ENCODE data around the gene CD81.
A peak's percentile ranks its signal among the peaks of the same experiment; 100 is the strongest.

Gene CD81

DNA sequence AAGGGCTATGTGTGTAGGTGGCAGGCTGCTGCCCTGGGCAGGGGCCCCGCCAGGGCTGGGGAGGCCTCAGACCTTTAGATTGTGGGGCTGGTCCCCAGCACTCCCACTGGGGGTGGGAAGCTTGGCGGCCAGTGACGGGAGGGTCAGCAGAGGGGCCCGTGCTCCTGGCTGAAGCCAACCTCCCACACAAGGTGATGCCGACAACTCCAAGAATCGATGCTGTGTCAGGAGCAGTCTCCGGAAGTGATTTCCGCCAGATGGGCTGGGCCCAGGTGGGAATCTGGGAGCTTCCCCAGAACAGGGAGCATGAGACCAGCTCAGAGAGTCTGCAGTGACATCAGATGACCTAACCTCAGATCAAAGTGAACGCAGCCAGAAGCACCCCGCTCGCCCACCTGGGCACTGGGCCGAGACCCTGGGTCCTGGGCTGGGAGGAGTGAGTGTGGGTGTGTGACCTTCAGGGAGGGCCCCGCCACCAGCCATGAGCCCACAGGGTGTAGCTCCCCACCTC is 59.5 kb downstream of the CD81 start:
- DNase-seq (ENCODE audit: low read depth) = no peak

- no peak for DNase-seq (ENCODE audit: low read depth)
Observed at GRCh38 chr11:2437516-2437915, 60.4 kb downstream of the CD81 start.

- no peak for DNase-seq (ENCODE audit: low read depth)
Observed at GRCh38 chr11:2439820-2440219, 62.7 kb downstream of the CD81 start.

- DNase-seq (ENCODE audit: low read depth) = no peak
Observed at GRCh38 chr11:2440646-2441045, 63.5 kb downstream of the CD81 start.

- no peak for DNase-seq (ENCODE audit: low read depth)
Observed at GRCh38 chr11:2441171-2441570, 64.1 kb downstream of the CD81 start.

DNA sequence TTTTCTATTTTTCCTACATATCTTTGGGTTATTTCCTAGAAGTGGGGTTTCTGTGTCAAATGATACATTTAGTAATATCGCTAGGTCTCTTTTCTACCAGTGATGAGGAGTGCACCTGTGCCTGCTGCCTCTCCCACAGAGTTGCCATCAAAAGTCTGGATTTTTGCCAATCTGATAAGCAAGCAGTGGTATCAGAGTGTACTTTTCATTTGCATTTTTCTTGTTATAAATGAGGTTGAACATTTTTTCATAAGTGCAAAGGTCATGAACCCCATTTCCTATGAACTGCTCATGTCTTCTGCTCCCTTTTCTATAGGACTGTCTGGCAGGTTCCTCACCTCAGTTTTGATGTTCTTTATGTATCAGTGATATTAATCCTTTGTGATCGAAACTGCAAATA is 65.5 kb downstream of the CD81 start:
- peak; percentile 22 for DNase-seq (ENCODE audit: low read depth)

DNA sequence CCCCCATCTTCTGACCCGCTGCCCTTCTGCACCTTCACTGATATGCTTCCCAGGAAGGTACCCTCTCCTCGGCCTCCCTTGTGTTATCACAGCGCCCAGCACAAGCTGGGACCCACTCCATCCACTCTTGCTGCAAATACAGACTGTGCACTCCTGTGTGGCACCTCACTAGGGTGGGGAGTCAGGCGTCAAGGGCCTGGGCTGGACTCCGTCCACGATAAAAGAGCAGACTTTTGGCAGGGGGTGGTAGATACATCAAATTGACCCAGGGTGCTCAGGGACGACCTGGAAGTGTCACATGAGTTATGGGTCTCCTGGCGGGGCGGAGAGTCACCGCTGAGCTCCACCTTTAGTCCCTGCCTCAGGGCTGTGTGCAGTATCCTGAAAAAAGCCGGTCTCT is 66.3 kb downstream of the CD81 start:
- DNase-seq (ENCODE audit: low read depth) = no peak

GRCh38 chr11:2443881-2444820 is 67.0 kb downstream of the CD81 start, which contains the start of gene TRPM5:
TRPM5 (minus strand) TSS chr11:2444514; CDS start chr11:2423036, 21,478 bp downstream.
- peak; percentile 71 for DNase-seq (ENCODE audit: low read depth)

DNA sequence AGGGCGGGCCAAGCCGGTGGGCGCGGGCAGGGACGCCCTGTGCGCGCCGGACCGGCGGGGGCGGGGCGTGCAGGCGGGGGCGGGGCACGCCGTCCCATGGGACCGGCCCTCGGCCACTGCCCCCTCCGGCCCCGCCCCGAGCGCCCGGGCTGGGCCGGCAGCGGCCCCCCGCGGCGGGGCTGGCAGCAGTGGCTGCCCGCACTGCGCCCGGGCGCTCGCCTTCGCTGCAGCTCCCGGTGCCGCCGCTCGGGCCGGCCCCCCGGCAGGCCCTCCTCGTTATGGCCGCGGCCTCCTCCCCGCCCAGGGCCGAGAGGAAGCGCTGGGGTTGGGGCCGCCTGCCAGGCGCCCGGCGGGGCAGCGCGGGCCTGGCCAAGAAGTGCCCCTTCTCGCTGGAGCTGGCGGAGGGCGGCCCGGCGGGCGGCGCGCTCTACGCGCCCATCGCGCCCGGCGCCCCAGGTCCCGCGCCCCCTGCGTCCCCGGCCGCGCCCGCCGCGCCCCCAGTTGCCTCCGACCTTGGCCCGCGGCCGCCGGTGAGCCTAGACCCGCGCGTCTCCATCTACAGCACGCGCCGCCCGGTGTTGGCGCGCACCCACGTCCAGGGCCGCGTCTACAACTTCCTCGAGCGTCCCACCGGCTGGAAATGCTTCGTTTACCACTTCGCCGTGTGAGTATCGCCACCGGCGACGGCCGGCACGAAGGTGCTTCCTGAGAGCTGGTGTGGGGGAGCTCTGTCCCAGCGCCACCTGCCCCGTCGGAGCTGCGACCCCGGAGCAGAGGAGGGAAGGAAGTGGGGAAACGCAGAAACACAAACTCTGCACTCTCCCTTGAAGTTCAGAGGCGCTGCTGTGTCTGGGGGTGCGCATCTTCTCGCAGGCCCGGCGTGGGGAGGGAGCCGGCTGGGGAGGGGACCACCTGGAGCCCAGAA is 68.0 kb downstream of the CD81 start, which contains the start of gene KCNQ1:
Gene KCNQ1, plus strand, starts transcription at position 188 of the 925 bp plus-strand sequence. Its CDS starts 91 bp downstream, at position 279.
- DNase-seq (ENCODE audit: low read depth) = peak; percentile 24

DNA sequence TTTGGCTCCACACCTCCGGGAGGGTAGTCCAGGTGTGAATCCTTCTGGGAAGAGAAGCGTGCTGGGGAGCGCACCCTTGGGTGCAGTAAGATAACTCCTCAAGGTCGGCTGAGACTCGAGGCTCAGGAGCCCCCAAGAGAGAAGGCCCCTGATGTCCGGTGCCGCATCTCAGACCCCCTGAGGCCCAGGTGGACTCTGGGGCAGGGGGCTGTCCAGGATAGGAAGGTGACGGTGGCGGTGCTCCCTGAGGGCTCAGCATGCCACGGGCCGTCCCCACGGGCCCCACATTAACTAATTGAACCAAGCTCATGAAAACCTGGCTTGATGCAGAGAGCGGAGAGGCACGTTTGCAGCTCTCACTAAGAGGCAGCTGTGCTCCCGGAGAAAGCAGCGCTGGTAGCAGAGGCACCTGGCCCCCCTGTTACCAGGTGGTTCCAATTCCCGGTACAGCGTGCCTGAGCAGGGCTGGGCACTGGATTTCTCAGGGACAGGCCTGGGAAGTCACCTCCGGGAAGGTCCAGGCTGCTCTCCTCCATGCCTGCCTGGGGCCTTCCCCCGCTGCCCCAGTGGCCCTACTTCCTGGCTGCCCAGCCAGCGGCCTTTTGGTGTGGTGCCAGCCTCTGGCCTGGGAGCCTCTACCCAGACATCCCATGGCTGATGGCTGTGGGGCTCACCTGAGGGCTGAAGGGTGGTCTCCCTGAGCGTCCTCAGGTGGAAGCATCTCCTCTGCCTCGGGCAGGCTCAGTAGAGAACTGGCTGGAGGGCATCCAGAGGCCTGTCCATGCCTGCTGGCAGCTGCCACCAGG is 68.8 kb downstream of the CD81 start:
- DNase-seq (ENCODE audit: low read depth) = no peak

DNA sequence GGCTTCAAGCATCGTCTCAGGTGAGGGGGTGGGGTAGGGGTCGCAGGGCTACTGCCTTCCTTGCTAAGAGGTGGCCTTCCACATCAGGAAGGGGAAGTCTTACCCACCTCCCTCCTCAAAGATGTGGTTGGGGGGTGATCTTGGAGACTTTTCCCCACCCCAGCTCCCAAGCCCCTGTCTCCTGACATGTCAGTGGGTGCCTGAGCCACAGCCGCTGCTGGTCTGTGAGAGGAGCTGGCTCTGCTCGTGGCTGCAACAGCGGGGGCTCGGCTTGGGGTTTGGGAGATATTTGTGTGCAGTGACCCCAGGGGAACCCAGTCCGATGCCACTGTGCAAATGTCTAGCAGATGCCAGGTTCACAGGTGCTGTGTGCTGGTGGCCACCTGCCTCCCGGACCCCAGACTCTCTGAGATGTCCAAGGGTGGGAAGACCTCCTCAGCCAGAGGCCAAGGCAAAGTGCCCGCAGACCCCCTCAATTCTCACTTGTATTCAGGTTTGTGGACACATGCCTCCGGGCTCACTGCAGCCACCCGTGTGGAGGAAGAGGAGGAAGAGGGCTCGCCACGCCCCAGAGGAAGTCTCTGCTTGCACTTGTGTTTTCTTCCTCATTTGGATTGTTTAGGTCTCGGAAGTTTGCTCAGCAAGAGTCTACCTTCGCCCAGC is 69.6 kb downstream of the CD81 start:
- no peak for DNase-seq (ENCODE audit: low read depth)

Data from T follicular helper cell (primary cell).